Activated naive CD8-positive, alpha-beta T cell treated with anti-CD3 and anti-CD28 coated beads, Interleukin-2, amount 10 ng/mL, durations not matched to agents 7 days and 5 days (primary cell): ENCODE results near the gene TMEM120B. TPM values are rescaled to one million over a fixed set of nuclear protein-coding genes. Genes with fewer than 3 reads are reported as not detected.
A peak's percentile ranks its signal among the peaks of the same experiment; 100 is the strongest.

ENCODE experiments used
- ATAC-seq: fragments of 150-1000 bp; cut with Tn5 transposase; one replicate; pipeline ENCODE4 v1.10.0; 2021; ENCODE audit warnings: low read depth, moderate library complexity
- POLR2A ChIA-PET: fragments of 350-600 bp; sonication (Branson Sonifier 250); formaldehyde crosslinking; loops from one replicate; lab custom pipeline; 2021; ENCODE audit warnings: antibody characterized with exemption; lab: Charles Lee
- DNase-seq: peaks from one replicate; pipeline ENCODE4 v3.0.0; 2021
- H3K27ac Mint-ChIP-seq: one replicate; pipeline ENCODE4 v1.8.0; 2022; ENCODE audit warnings: mild to moderate bottlenecking, mixed read lengths
- H3K27me3 Mint-ChIP-seq: one replicate; pipeline ENCODE4 v1.8.0; 2022; ENCODE audit warnings: mild to moderate bottlenecking, moderate library complexity, mixed read lengths
- H3K36me3 Mint-ChIP-seq: one replicate; pipeline ENCODE4 v1.8.0; 2021; ENCODE audit warnings: mild to moderate bottlenecking, mixed read lengths
- H3K4me1 Mint-ChIP-seq: one replicate; pipeline ENCODE4 v1.8.0; 2021; ENCODE audit warnings: mixed read lengths
- H3K4me3 Mint-ChIP-seq: one replicate; pipeline ENCODE4 v1.8.0; 2022; ENCODE audit warnings: mild to moderate bottlenecking, moderate library complexity, mixed read lengths
- H3K9me3 Mint-ChIP-seq: one replicate; pipeline ENCODE4 v1.8.0; 2021; ENCODE audit warnings: mixed read lengths
- total RNA-seq, 2 experiments: library from RNA; stranded (reverse); gene quantifications; one replicate each; pipeline ENCODE4 v1.2.3, GENCODE V29; 2021

TMEM120B gene
- total RNA-seq, 2 experiments from 2014 or later = 9.8 to 9.9 TPM

DNA sequence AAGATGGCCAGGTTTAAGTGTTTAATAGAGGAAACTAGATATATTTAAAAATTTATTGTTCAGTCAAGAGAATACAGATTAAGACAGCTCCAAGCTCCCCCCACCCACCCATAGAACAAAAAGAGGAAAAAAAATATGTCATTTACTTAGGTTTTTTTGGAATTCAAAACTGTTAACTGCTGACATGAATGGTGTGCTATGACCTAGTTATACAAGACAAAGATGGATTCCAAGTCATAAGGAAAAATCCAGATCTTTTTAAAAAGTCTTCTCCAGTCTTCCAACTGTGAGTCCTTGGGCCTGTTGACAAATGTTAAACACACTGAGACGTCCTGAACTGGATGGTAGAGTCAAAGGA is 89.9 kb downstream of the TMEM120B start:
- Mint-ChIP-seq H3K27me3 (no peaks in the 10 kb centered on the region), H3K36me3 (peaks cover 20% of the 10 kb centered on the region), H3K9me3 (no peaks in the 10 kb centered on the region), H3K27ac (peak overlapping the region; percentile 98), H3K4me1 (peaks cover 31% of the 10 kb centered on the region), H3K4me3 (peak overlapping the region; percentile 89)
- ATAC-seq (no peak), DNase-seq (no peak)
- POLR2A ChIA-PET = interaction anchor here (0.8 to 31.1 kb wide), 11 partner anchors 0 to 223 kb away, joined by 3 to 931 read pairs (median 5); partner anchors contain the start of genes CFAP251, ORAI1, PSMD9 and RHOF

DNA sequence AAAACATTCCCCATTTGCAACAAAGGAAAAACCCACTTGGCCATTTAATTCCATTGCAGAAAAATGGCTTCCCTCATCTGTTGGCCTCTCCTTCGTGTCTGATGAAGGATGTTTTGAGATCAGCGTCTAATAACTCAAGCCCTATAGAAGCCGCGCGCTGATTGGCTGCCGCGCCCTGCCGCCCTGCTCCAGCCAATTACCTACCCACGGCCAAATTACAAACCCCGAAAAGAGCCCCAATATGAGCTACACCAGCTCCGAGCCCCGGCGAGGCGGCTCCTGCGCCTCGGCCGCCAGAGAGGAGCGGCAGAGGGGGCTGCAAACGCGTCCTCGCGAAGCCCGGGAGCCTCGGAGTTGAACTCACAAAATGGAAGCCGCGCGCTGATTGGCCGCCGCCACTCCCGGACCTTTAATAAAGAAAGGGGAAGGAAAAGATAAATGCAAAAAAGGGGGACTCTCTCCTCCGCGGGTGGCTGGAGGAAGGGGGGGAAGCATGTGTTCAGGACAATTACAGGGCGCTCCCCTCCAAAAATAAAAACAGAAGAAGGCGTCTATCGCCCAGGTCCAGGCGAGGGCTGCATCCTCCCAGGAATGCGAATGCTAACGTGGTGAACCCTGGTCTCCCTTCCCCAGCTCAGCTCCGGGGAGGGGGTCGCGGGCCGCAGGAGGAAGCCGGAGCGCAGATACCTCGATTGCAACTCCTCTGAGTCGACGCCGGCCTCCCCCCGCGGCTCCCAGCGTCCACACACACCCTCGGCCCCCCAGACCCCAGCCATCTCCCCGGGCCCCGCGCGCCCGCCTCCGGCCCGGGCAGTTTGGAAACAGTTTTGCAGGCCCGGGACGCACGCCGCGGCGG is 90.5 kb downstream of the TMEM120B start:
- Mint-ChIP-seq H3K27me3 (no peaks in the 10 kb centered on the region), H3K27ac (peak overlapping the region; percentile 98), H3K9me3 (no peaks in the 10 kb centered on the region), H3K4me3 (peak overlapping the region; percentile 89), H3K36me3 (peaks cover 19% of the 10 kb centered on the region), H3K4me1 (peaks cover 29% of the 10 kb centered on the region)
- ATAC-seq = peak; percentile 67
- POLR2A ChIA-PET = interaction anchor here (0.5 to 31.1 kb wide), 11 partner anchors 0 to 406 kb away, joined by 3 to 931 read pairs (median 5); partner anchors contain the start of genes CFAP251, ORAI1, RHOF and SETD1B
- peak; percentile 90 for DNase-seq

DNA sequence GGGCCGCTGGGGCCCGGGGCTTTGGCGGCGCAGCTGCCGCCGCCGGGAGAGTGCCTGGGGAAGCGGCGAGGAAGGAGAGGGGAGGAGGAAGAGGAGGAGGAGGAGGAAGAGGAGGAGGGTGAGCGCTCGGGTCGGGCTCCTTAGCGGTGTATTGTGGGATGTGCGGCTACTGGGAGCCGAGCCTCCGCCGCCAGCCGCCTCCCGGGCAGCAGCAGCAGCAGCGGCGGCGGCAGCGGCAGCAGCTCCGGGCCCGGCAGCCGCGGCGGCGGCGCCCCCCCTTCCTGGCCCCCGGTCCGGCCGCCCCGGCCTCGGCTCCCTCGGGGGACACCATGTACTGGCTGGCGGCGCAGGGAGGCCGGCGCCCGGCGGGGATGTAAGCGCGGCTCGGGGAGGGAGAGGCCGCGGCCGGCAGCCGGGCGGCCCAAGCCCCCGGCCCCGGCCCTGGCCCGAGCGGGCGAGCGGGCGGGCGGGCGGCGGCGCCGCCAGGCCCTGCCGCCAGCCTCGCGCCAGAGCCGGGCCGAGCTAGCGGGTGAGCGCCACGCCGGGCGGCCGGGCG is 91.4 kb downstream of the TMEM120B start, which contains the start of gene SETD1B:
Gene SETD1B (plus strand): TSS at position 149 of the 556 bp plus-strand sequence. CDS start 729 bp downstream, outside the sequence.
- DNase-seq (peak; percentile 77), ATAC-seq (no peak)
- H3K27me3 Mint-ChIP-seq = no peaks in the 10 kb centered on the region
- peak within 1 kb of the TSS; percentile 96 for H3K4me3 Mint-ChIP-seq
- peaks cover 22% of the 10 kb centered on the region for H3K36me3 Mint-ChIP-seq
- no peaks in the 10 kb centered on the region for H3K9me3 Mint-ChIP-seq
- POLR2A ChIA-PET = interaction anchor here (0.8 to 31.1 kb wide), 7 partner anchors 1 to 404 kb away, joined by 3 to 931 read pairs (median 4); partner anchors contain the start of genes CFAP251, RHOF, RNF34 and SETD1B
- peaks cover 24% of the 10 kb centered on the region for H3K4me1 Mint-ChIP-seq
- peak within 1 kb of the TSS; percentile 98 for H3K27ac Mint-ChIP-seq

DNA sequence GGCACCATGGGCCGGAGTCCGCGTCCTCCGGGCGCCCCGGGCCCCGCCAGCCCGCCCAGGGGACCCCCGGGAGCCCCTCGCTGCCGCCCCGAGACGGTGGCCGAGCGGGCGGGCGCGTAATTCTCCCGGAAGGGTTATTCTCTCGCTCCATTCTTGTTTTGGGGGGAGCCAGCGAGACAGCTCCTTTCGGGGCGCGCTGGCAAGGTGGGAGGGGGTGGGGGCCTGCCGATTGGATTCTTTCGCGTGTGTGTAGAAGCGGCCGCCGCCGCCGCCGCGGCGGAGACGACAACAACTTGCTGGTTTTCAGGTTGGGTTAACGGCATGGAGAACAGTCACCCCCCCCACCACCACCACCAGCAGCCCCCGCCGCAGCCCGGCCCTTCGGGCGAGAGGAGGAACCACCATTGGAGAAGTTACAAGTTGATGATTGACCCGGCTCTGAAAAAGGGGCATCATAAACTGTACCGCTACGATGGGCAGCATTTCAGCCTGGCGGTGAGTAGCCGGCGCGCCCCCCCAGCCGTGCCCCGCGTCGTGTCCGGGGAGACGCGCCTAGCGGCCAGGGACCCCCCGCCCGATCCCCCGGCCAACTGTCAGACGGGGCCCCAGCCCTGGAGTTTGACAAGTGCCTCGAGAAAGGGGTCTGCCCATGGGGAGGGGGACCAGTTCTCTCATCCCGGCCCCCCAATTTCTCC is 92.0 kb downstream of the TMEM120B start:
- H3K9me3 Mint-ChIP-seq = no peaks in the 10 kb centered on the region

DNA sequence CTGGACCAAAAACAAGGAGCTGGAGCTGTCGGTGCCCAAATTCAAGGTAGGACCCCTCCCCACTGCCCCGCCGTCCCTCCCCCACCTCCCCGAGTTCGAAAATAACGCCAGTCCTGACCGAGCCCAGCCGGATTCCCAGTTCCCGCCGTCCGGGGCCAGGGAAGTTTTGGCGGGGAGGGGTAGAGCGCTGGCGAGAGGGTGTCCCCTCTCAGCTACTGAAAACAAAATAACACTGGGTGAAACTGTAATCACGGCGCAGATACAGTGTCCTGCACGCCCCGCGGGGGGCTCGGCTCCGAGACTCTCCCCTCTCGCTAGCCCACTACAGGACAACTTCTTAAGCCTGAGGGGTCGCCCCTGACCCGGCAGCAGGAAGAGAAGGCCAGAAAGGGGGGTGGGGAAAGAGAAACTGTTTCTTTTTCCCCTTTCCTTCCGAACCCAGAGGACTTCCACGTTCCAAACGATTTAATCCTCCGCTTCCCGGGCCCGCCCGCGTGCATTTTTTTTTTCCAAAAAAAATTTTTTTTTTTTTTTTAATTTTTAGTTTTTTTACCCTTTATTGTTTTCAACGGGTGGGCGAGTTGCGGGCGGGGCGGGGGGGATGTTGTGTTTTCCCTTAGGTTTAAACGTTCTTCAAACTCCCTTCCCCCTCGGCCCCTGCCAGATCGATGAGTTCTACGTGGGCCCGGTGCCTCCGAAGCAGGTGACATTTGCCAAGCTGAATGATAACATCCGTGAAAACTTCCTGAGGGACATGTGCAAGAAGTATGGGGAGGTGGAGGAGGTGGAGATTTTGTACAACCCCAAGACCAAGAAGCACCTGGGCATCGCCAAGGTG is 92.8 kb downstream of the TMEM120B start:
- Mint-ChIP-seq H3K27ac (peak overlapping the region; percentile 98), H3K9me3 (no peaks in the 10 kb centered on the region), H3K4me1 (peaks cover 19% of the 10 kb centered on the region), H3K4me3 (peak overlapping the region; percentile 98), H3K27me3 (no peaks in the 10 kb centered on the region), H3K36me3 (peaks cover 28% of the 10 kb centered on the region)
- ATAC-seq = no peak
- POLR2A ChIA-PET = interaction anchor here (0.9 to 22.0 kb wide), 3 partner anchors 17 to 225 kb away, joined by 3 to 931 read pairs (median 5); partner anchors contain the start of genes RHOF and SETD1B
- peak; percentile 58 for DNase-seq

More for the DNA sequence above, 92.0 kb downstream of the TMEM120B start:
- Mint-ChIP-seq H3K4me1 (peaks cover 19% of the 10 kb centered on the region), H3K27ac (peak overlapping the region; percentile 98), H3K36me3 (peaks cover 26% of the 10 kb centered on the region), H3K27me3 (no peaks in the 10 kb centered on the region), H3K4me3 (peak overlapping the region; percentile 96)
- ATAC-seq = no peak
- no peak for DNase-seq
- POLR2A ChIA-PET = interaction anchor here (0.8 to 31.1 kb wide), 8 partner anchors 2 to 404 kb away, joined by 3 to 931 read pairs (median 4); partner anchors contain the start of genes CFAP251, RHOF, RNF34 and SETD1B

DNA sequence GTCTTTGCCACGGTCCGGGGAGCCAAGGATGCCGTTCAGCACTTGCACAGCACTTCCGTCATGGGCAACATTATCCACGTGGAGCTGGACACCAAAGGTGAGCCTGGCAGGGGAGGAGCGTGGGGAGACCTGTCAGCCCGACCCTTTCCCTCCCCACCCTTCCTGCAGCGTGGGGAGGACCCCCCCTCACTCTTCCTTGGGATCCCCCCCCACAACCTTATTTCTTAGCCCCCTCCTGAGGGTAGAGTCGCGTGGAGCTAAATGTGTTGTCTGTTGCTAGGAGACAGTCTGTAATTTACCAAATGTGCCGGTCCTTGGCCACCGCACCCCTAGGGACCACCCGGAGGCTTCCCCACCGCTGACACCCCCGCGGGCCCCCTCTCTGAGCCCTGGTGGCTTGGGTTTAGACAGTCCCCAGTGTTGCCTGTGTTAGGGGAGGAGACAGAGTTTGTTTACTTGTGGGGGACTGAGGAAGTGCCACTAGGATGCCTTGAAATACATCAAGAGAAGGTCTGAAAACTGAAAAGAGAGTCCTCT is 93.5 kb downstream of the TMEM120B start:
- Mint-ChIP-seq H3K4me3 (peak overlapping the region; percentile 98), H3K9me3 (no peaks in the 10 kb centered on the region), H3K36me3 (peaks cover 31% of the 10 kb centered on the region), H3K27ac (peak overlapping the region; percentile 92), H3K4me1 (peaks cover 22% of the 10 kb centered on the region), H3K27me3 (no peaks in the 10 kb centered on the region)
- DNase-seq = no peak
- no peak for ATAC-seq
- POLR2A ChIA-PET = interaction anchor here (0.6 to 22.0 kb wide), 4 partner anchors 17 to 820 kb away, joined by 3 to 931 read pairs (median 5); partner anchors contain the start of genes RHOF and SETD1B

DNA sequence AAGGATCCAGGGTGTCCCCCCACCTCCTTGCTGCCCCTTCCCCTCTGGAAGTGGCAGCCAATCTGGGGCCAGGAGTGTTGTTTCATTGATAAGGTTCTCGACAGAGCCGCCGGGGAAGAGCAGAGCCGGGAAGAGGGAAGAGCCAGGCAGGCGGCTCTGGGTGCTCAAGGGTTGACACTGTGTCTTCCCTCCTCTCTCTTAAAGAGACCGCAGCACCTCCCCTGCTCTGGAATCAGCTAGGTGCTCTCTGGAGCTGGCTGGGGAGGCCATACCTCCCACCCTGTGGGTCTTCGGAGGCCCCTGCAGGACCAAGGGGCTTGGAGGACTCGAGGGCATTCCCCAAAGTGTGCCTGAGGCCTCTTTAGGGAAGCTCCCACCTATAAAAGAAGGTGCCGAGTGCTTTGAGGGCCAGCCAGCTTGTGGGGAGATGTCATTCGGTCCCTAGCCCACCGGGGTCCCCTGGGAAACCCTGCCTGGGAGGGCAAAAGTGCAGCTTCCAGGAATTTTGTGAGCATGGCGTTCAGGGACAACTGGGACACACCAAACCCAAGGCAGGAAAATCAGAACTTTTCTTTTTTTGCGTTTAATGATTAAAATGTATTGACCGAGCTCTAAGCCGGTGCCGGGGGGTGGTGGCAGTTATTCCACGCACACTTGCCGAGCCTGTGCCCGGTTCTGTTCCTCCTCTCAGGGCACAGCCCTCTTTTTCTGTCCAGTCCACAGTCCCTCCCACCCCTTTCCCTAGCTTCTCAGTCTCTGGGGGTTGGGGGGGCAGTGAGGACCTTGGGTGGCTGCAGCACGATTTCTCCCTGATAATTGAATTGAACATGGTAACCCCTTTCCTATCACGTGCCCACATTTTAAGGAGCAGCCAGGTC is 94.2 kb downstream of the TMEM120B start:
- POLR2A ChIA-PET = interaction anchor here (0.6 to 22.0 kb wide), 5 partner anchors 18 to 819 kb away, joined by 3 to 931 read pairs (median 3); partner anchors contain the start of genes RHOF and SETD1B
- Mint-ChIP-seq H3K9me3 (no peaks in the 10 kb centered on the region), H3K27ac (peak overlapping the region; percentile 92), H3K4me1 (peaks cover 24% of the 10 kb centered on the region), H3K27me3 (no peaks in the 10 kb centered on the region), H3K36me3 (peaks cover 25% of the 10 kb centered on the region), H3K4me3 (peak overlapping the region; percentile 98)
- DNase-seq = no peak
- no peak for ATAC-seq

DNA sequence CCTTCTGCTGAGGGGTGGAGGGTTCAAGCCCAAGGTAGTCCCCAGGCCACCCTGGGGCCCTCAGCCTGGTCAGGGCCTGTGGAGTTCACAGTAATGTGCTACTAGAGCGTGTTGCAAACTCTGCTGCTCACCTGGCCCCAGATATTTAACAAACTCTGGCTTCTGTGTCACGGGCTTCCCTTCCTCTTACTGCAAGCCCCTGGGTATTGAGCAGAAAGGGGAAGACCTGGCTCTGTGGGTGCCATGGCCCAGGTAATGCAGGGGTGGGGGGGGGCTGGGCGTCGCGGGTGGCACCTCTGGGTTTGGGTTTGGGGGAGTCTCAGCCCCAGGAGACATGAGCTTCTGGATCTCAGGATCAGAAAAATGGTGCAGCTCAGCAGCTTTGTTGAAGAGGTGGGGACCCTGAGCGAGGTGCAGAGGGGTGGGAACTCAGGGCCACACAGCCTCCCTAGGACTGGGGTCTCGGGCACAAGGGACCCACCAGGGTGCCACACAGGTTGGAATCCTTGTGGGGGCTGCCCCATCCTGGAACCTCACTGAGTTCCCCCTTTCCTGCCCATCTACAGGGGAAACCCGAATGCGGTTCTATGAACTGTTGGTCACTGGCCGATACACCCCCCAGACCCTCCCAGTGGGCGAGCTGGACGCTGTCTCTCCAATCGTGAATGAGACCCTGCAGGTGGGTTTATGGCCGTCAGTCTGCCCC is 95.2 kb downstream of the TMEM120B start:
- Mint-ChIP-seq H3K4me1 (peaks cover 28% of the 10 kb centered on the region), H3K36me3 (peaks cover 19% of the 10 kb centered on the region), H3K27ac (no peak overlapping the region), H3K4me3 (peak overlapping the region; percentile 59), H3K9me3 (no peaks in the 10 kb centered on the region), H3K27me3 (no peaks in the 10 kb centered on the region)
- POLR2A ChIA-PET = interaction anchor here (0.6 to 22.0 kb wide), 4 partner anchors 19 to 247 kb away, joined by 3 to 931 read pairs (median 3); partner anchors contain the start of genes RHOF and SETD1B
- ATAC-seq (no peak), DNase-seq (no peak)

DNA sequence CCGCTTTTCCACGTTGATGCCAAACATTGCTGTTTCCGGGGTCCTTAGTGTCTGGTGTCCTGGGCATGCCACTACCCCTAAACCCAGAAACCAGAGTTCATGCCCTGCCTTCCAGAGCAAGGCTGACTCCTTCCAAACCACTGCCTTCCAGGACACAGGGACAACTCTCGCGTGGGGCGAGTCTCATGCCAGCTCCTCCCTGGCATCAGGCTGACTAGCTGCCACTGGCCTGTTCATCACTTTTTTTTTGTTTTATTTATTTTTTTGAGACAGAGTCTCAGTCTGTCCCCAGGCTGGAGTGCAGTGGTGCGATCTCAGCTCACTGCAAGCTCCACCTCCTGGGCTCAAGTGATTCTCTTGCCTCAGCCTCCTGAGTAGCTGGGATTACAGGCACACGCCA is 96.1 kb downstream of the TMEM120B start:
- Mint-ChIP-seq H3K36me3 (peaks cover 26% of the 10 kb centered on the region), H3K4me1 (peaks cover 37% of the 10 kb centered on the region), H3K27me3 (no peaks in the 10 kb centered on the region), H3K9me3 (no peaks in the 10 kb centered on the region), H3K4me3 (no peak overlapping the region), H3K27ac (no peak overlapping the region)
- no peak for DNase-seq
- ATAC-seq = no peak
- POLR2A ChIA-PET = interaction anchor here (1.0 to 22.0 kb wide), 2 partner anchors 20 to 80 kb away, joined by 3 to 931 read pairs; partner anchors contain the start of genes PSMD9, RHOF and SETD1B

DNA sequence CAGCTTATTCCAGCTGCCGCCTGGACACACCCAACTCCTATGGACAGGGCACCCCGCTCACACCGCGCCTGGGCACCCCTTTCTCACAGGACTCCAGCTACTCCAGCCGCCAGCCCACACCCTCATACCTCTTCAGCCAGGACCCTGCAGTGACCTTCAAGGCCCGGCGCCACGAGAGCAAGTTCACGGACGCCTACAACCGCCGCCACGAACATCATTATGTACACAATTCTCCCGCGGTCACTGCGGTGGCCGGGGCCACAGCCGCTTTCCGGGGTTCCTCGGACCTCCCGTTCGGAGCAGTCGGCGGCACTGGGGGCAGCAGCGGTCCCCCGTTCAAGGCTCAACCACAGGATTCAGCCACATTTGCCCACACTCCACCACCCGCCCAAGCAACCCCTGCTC is 97.2 kb downstream of the TMEM120B start:
- Mint-ChIP-seq H3K36me3 (peaks cover 27% of the 10 kb centered on the region), H3K4me3 (no peak overlapping the region), H3K27me3 (no peaks in the 10 kb centered on the region), H3K27ac (no peak overlapping the region), H3K9me3 (no peaks in the 10 kb centered on the region), H3K4me1 (peaks cover 40% of the 10 kb centered on the region)
- ATAC-seq = no peak
- POLR2A ChIA-PET = interaction anchor here (1.0 to 22.0 kb wide), 2 partner anchors 21 to 79 kb away, joined by 3 to 931 read pairs; partner anchors contain the start of genes PSMD9, RHOF and SETD1B
- peak; percentile 31 for DNase-seq
